ENCODE data around the gene ABCB7.

DNA sequence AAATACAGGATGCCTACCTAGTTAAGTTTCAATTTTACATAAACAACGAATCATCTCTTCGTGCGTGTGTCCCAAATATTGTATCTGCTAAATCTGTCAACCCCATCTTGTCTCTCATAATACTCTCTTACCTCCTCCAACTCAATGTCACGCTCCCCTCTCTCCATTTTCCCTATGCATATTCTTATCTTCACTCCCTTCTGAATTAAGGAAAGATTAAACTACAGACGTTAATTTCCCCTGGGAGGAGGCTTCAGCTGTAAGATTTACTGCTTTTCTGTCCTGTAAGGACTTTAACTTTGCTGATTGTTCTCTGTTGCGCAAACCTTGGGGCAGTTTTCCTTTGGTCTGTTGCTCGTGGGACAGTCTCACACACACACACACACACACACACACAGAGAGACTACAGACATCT lies 455 bp upstream of the ABCB7 start:
- TF ChIP-seq POLR2A (IDR thresholded peaks at IDR 0.05): no peak
- TF ChIP-seq, protein P1, sequence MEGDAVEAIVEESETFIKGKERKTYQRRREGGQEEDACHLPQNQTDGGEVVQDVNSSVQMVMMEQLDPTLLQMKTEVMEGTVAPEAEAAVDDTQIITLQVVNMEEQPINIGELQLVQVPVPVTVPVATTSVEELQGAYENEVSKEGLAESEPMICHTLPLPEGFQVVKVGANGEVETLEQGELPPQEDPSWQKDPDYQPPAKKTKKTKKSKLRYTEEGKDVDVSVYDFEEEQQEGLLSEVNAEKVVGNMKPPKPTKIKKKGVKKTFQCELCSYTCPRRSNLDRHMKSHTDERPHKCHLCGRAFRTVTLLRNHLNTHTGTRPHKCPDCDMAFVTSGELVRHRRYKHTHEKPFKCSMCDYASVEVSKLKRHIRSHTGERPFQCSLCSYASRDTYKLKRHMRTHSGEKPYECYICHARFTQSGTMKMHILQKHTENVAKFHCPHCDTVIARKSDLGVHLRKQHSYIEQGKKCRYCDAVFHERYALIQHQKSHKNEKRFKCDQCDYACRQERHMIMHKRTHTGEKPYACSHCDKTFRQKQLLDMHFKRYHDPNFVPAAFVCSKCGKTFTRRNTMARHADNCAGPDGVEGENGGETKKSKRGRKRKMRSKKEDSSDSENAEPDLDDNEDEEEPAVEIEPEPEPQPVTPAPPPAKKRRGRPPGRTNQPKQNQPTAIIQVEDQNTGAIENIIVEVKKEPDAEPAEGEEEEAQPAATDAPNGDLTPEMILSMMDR (IDR thresholded peaks at IDR 0.05): no peak

Measured in testis (tissue), 2 donors.